Measurements from ENCODE around the gene ANK3. TPM values are rescaled to one million over a fixed set of nuclear protein-coding genes. Genes with fewer than 3 reads are reported as not detected.

ANK3 gene
- total RNA-seq, 2 experiments from 2014 or later, result 60.5 to 61.9 TPM

GRCh38 chr10:60374836-60375235 is 14.8 kb downstream of the ANK3 start:
- Histone ChIP-seq H3K36me3 (ENCODE audit: insufficient read depth, low read length) (no peaks in the 10 kb centered on the region), H3K27ac (ENCODE audit: low read depth in 1 of 2, low read length in 2 of 2) (no peak overlapping the region), H3K4me3 (ENCODE audit: low read length) (no peak overlapping the region), H3K9me3 (ENCODE audit: control insufficient read depth in 1 of 2, insufficient read depth in 1 of 2, low read length in 2 of 2) (no peaks in the 10 kb centered on the region), H3K27me3 (ENCODE audit: control insufficient read depth in 1 of 2, insufficient read depth in 2 of 2, low read length in 2 of 2) (no peaks in the 10 kb centered on the region), H3K4me1 (ENCODE audit: insufficient read depth, low read length) (no peaks in the 10 kb centered on the region)
- no peak overlapping the region for H3K27ac Mint-ChIP-seq
- H3K36me3 Mint-ChIP-seq (ENCODE audit: low read depth), result peaks cover 9% of the 10 kb centered on the region
- no peak for TF ChIP-seq CTCF (IDR thresholded peaks at IDR 0.05)
- CTCF ChIA-PET, result no interaction called here
- intact Hi-C loops (cut with DNase I, micrococcal nuclease), result no loop called here
- H3K27me3 Mint-ChIP-seq, result no peaks in the 10 kb centered on the region
- no peaks in the 10 kb centered on the region for H3K9me3 Mint-ChIP-seq
- H3K4me3 Mint-ChIP-seq, result no peak overlapping the region
- ATAC-seq (ENCODE audit: poor library complexity), result no peak
- POLR2A ChIA-PET, result no interaction called here
- H3K4me1 Mint-ChIP-seq (ENCODE audit: low read depth), result peaks cover 35% of the 10 kb centered on the region
- no peak for DNase-seq

GRCh38 chr10:60372436-60372835 is 17.2 kb downstream of the ANK3 start:
- intact Hi-C loops (cut with DNase I, micrococcal nuclease), result no loop called here
- Mint-ChIP-seq H3K27me3 (no peaks in the 10 kb centered on the region), H3K36me3 (ENCODE audit: low read depth) (peaks cover 9% of the 10 kb centered on the region), H3K4me1 (ENCODE audit: low read depth) (peaks cover 20% of the 10 kb centered on the region), H3K4me3 (no peak overlapping the region), H3K27ac (no peak overlapping the region), H3K9me3 (no peaks in the 10 kb centered on the region)
- no peak for ATAC-seq (ENCODE audit: poor library complexity)
- Histone ChIP-seq H3K4me3 (ENCODE audit: low read length) (no peak overlapping the region), H3K27me3 (ENCODE audit: control insufficient read depth in 1 of 2, insufficient read depth in 2 of 2, low read length in 2 of 2) (no peaks in the 10 kb centered on the region), H3K27ac (ENCODE audit: low read depth in 1 of 2, low read length in 2 of 2) (no peak overlapping the region), H3K4me1 (ENCODE audit: insufficient read depth, low read length) (no peaks in the 10 kb centered on the region), H3K9me3 (ENCODE audit: control insufficient read depth in 1 of 2, insufficient read depth in 1 of 2, low read length in 2 of 2) (no peaks in the 10 kb centered on the region), H3K36me3 (ENCODE audit: insufficient read depth, low read length) (no peaks in the 10 kb centered on the region)
- no peak for DNase-seq
- ChIA-PET POLR2A (no interaction called here), CTCF (no interaction called here)
- TF ChIP-seq CTCF (IDR thresholded peaks at IDR 0.05), result no peak

GRCh38 chr10:60369547-60369930 is 20.1 kb downstream of the ANK3 start:
- Mint-ChIP-seq H3K4me1 (ENCODE audit: low read depth) (peaks cover 8% of the 10 kb centered on the region), H3K36me3 (ENCODE audit: low read depth) (peaks cover 4% of the 10 kb centered on the region), H3K27me3 (no peaks in the 10 kb centered on the region), H3K27ac (no peak overlapping the region), H3K4me3 (no peak overlapping the region), H3K9me3 (no peaks in the 10 kb centered on the region)
- Histone ChIP-seq H3K9me3 (ENCODE audit: control insufficient read depth in 1 of 2, insufficient read depth in 1 of 2, low read length in 2 of 2) (no peaks in the 10 kb centered on the region), H3K4me1 (ENCODE audit: insufficient read depth, low read length) (no peaks in the 10 kb centered on the region), H3K4me3 (ENCODE audit: low read length) (no peak overlapping the region), H3K36me3 (ENCODE audit: insufficient read depth, low read length) (no peaks in the 10 kb centered on the region), H3K27me3 (ENCODE audit: control insufficient read depth in 1 of 2, insufficient read depth in 2 of 2, low read length in 2 of 2) (no peaks in the 10 kb centered on the region), H3K27ac (ENCODE audit: low read depth in 1 of 2, low read length in 2 of 2) (no peak overlapping the region)
- ChIA-PET POLR2A (interaction anchor here (0.7 kb wide), 1 partner anchor 10 kb away, joined by 3 read pairs; no protein-coding TSS in a partner anchor), CTCF (interaction anchor here (1.3 kb wide), 1 partner anchor 14 kb away, joined by 4 read pairs; no protein-coding TSS in a partner anchor)
- DNase-seq (no peak), ATAC-seq (ENCODE audit: poor library complexity) (no peak)
- TF ChIP-seq CTCF (IDR thresholded peaks at IDR 0.05), result no peak
- intact Hi-C loops (cut with DNase I, micrococcal nuclease), result no loop called here
